HepG2 (cell line): ENCODE results near the gene HOMEZ. TPM values are rescaled to one million over a fixed set of nuclear protein-coding genes. Genes with fewer than 3 reads are reported as not detected.

Experiments
- ERF ChIP-seq: IDR thresholded peaks from 2 replicates; pipeline ENCODE4 v1.6.1; 2018; ENCODE audit warnings: missing biosample characterization, missing genetic modification reagents
- FOXO1 ChIP-seq: sonication (generic); formaldehyde crosslinking; IDR thresholded peaks from 2 replicates; pipeline ENCODE4 v1.4.0; 2020; ENCODE audit warnings: missing genetic modification reagents
- KAT2B ChIP-seq: fragments of 150-350 bp; IDR thresholded peaks from 2 replicates; pipeline ENCODE4 v1.6.1; 2014; ENCODE audit warnings: low read depth, low read length, borderline replicate concordance
- KMT2A ChIP-seq: sonication (generic); formaldehyde crosslinking; IDR thresholded peaks from 2 replicates; pipeline ENCODE4 v1.4.0; 2020; ENCODE audit warnings: missing genetic modification reagents
- NCOR1 ChIP-seq: fragments of 200-600 bp; sonication (generic); IDR thresholded peaks from 2 replicates; pipeline ENCODE4 v1.7.0; 2017; ENCODE audit warnings: antibody characterized with exemption, low read length, borderline replicate concordance
- NFATC3 ChIP-seq: sonication (generic); formaldehyde crosslinking; IDR thresholded peaks from 2 replicates; pipeline ENCODE4 v1.5.1; 2020; ENCODE audit warnings: mild to moderate bottlenecking, missing genetic modification reagents
- PHF5A ChIP-seq: IDR thresholded peaks from one replicate; pipeline ENCODE4 v1.6.1; 2018; ENCODE audit warnings: low read depth, missing genetic modification reagents; ENCODE audit not compliant: unreplicated experiment
- SNAI1 ChIP-seq: sonication (generic); formaldehyde crosslinking; IDR thresholded peaks from 2 replicates; pipeline ENCODE4 v1.5.0; 2020; ENCODE audit warnings: mild to moderate bottlenecking, missing genetic modification reagents, borderline replicate concordance
- ZC3H13 ChIP-seq: sonication (generic); formaldehyde crosslinking; IDR thresholded peaks from 2 replicates; pipeline ENCODE4 v1.8.1; 2023; ENCODE audit warnings: mild to moderate bottlenecking, missing genetic modification reagents, moderate library complexity
- ZNF282 ChIP-seq: fragments of 450-650 bp; IDR thresholded peaks from 2 replicates; pipeline ENCODE4 v1.6.1; 2018; ENCODE audit not compliant: partially characterized antibody
- ZNF441 ChIP-seq: sonication (generic); formaldehyde crosslinking; IDR thresholded peaks from 2 replicates; pipeline ENCODE4 v1.7.0; 2021; ENCODE audit warnings: missing genetic modification reagents, borderline replicate concordance
- ZNF557 ChIP-seq: sonication (generic); formaldehyde crosslinking; IDR thresholded peaks from 2 replicates; pipeline ENCODE4 v1.4.0; 2020; ENCODE audit warnings: missing genetic modification reagents
- ZSCAN9 ChIP-seq: IDR thresholded peaks from 2 replicates; pipeline ENCODE4 v1.6.1; 2016; ENCODE audit warnings: borderline replicate concordance
- polyA plus RNA-seq, 8 experiments: library from polyadenylated mRNA; depleted of rRNA in 3 of 8; stranded (reverse) in 7 of 8; unstranded in 1 of 8; fragments of >200 nt; fragmentation: Illumina TruSeq in 4 of 8; extraction: Trizol in 4 of 8; gene quantifications; 2 replicates each; pipeline versions ENCODE4 v1.2.1 to v1.2.3, GENCODE V29; 2011 to 2016; ENCODE audit warnings: low read depth in 4 of 8, missing spikeins in 1 of 8, mixed read lengths in 1 of 8; ENCODE audit not compliant: insufficient read depth in 1 of 8
- total RNA-seq, 5 experiments: library from RNA; depleted of rRNA; stranded (reverse); fragments of >200 nt; fragmentation: Illumina TruSeq; extraction: Trizol; gene quantifications; 2 replicates each; pipeline ENCODE4 v1.2.3, GENCODE V29; 2016; ENCODE audit warnings: low read depth in 1 of 5
- TF ChIP-seq, protein P1 (sequence below), 2 experiments: fragments of 450-650 bp in 1 of 2; sonication (generic) in 1 of 2; formaldehyde crosslinking in 1 of 2; IDR thresholded peaks; 2 replicates each; pipeline versions ENCODE4 v1.6.1 to v1.8.0; 2016 to 2022; ENCODE audit warnings: antibody characterized with exemption in 1 of 2, mild to moderate bottlenecking in 1 of 2, missing genetic modification reagents in 1 of 2
- TF ChIP-seq, protein P2 (sequence below): sonication (generic); formaldehyde crosslinking; IDR thresholded peaks from 2 replicates; pipeline ENCODE4 v1.5.0; 2020; ENCODE audit warnings: mild to moderate bottlenecking, missing genetic modification reagents
- TF ChIP-seq, protein P3 (sequence below): sonication (generic); formaldehyde crosslinking; IDR thresholded peaks from 2 replicates; pipeline ENCODE4 v1.4.0; 2020; ENCODE audit warnings: missing genetic modification reagents

Gene HOMEZ
- total and polyA plus RNA-seq, 2 of the 13 experiments (the other 11 are each of a cell fraction or from before 2014, with no cell fraction given) = 14.5 to 31.8 TPM

DNA sequence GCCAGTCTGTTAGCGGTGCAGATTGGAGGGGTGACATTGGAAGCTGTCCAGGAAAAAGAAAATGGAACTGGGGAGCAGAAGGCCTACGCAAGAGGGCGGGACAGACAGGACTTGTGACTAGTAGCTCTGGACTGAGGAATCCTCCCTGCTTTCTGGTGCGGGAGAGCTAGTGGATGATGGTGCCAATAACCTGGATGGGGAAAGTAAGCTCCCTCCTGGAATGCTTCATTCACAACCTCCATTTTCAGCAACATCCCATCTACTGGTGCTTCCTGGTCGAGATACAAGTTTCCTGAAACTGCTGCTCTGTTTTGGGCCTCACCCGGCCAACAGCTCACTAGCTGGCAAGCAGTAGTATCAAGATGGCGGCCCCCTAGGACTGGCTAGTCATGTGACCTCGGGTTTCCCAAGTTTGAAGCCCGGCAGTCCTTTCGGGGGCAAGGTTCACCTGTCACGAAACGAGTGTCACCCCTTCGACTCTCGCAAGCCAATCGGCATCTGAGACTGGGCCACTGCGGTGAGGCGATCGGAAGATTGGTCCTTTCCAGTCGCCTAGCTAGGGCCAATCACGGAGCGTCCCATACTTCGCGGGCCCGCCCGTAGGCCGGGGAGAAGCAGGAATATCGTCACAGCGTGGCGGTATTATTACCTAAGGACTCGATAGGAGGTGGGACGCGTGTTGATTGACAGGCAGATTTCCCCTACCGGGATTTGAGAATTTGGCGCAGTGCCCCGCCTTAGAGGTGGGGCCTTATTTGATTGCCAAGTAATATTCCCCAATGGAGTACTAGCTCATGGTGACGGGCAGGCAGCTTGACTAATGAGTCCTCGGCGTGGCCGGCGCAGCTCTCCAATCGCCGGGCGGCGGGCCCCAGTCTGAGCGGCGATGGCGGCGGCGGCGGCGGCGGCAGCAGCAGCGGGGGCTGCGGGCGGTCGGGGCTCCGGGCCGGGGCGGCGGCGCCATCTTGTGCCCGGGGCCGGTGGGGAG lies 34.9 kb upstream of the HOMEZ start, which contains the start of gene PABPN1 (continued):
- TF ChIP-seq, protein P1, sequence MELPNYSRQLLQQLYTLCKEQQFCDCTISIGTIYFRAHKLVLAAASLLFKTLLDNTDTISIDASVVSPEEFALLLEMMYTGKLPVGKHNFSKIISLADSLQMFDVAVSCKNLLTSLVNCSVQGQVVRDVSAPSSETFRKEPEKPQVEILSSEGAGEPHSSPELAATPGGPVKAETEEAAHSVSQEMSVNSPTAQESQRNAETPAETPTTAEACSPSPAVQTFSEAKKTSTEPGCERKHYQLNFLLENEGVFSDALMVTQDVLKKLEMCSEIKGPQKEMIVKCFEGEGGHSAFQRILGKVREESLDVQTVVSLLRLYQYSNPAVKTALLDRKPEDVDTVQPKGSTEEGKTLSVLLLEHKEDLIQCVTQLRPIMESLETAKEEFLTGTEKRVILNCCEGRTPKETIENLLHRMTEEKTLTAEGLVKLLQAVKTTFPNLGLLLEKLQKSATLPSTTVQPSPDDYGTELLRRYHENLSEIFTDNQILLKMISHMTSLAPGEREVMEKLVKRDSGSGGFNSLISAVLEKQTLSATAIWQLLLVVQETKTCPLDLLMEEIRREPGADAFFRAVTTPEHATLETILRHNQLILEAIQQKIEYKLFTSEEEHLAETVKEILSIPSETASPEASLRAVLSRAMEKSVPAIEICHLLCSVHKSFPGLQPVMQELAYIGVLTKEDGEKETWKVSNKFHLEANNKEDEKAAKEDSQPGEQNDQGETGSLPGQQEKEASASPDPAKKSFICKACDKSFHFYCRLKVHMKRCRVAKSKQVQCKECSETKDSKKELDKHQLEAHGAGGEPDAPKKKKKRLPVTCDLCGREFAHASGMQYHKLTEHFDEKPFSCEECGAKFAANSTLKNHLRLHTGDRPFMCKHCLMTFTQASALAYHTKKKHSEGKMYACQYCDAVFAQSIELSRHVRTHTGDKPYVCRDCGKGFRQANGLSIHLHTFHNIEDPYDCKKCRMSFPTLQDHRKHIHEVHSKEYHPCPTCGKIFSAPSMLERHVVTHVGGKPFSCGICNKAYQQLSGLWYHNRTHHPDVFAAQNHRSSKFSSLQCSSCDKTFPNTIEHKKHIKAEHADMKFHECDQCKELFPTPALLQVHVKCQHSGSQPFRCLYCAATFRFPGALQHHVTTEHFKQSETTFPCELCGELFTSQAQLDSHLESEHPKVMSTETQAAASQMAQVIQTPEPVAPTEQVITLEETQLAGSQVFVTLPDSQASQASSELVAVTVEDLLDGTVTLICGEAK (IDR thresholded peaks at IDR 0.05) = no peak
- TF ChIP-seq, protein P1 (CRISPR knock-in tag; IDR thresholded peaks at IDR 0.05) = peak; percentile 84
- TF ChIP-seq SNAI1 (0 out of 2 replicates have a peak, but pooled peaks have one; percentile 25), ZNF282 (no peak), FOXO1 (CRISPR knock-in tag) (peak; percentile 51; the same call in 1 of the 2 replicates), ZNF441 (peak; percentile 94), ZC3H13 (CRISPR knock-in tag) (peak; percentile 97), ZSCAN9 (CRISPR knock-in tag) (peak; percentile 95), NCOR1 (peak; percentile 95), ERF (CRISPR knock-in tag) (peak; percentile 98), ZNF557 (peak; percentile 51), KMT2A (CRISPR knock-in tag) (peak; percentile 82), NFATC3 (CRISPR knock-in tag) (peak; percentile 88; the same call in 1 of the 2 replicates), KAT2B (no peak), PHF5A (CRISPR knock-in tag) (peak; percentile 82)
- TF ChIP-seq, protein P2, sequence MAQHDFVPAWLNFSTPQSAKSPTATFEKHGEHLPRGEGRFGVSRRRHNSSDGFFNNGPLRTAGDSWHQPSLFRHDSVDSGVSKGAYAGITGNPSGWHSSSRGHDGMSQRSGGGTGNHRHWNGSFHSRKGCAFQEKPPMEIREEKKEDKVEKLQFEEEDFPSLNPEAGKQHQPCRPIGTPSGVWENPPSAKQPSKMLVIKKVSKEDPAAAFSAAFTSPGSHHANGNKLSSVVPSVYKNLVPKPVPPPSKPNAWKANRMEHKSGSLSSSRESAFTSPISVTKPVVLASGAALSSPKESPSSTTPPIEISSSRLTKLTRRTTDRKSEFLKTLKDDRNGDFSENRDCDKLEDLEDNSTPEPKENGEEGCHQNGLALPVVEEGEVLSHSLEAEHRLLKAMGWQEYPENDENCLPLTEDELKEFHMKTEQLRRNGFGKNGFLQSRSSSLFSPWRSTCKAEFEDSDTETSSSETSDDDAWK (CRISPR knock-in tag) = no peak
- TF ChIP-seq, protein P3, sequence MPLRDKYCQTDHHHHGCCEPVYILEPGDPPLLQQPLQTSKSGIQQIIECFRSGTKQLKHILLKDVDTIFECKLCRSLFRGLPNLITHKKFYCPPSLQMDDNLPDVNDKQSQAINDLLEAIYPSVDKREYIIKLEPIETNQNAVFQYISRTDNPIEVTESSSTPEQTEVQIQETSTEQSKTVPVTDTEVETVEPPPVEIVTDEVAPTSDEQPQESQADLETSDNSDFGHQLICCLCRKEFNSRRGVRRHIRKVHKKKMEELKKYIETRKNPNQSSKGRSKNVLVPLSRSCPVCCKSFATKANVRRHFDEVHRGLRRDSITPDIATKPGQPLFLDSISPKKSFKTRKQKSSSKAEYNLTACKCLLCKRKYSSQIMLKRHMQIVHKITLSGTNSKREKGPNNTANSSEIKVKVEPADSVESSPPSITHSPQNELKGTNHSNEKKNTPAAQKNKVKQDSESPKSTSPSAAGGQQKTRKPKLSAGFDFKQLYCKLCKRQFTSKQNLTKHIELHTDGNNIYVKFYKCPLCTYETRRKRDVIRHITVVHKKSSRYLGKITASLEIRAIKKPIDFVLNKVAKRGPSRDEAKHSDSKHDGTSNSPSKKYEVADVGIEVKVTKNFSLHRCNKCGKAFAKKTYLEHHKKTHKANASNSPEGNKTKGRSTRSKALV (CRISPR knock-in tag) = peak; percentile 68
